Activated naive CD4-positive, alpha-beta T cell treated with anti-CD3 and anti-CD28 coated beads, Interleukin-2, amount 10 ng/mL, durations not matched to agents 7 days and 5 days (primary cell): ENCODE data around the gene NUTF2.

Source experiments
- CTCF ChIA-PET: fragments of 350-600 bp; sonication (Branson Sonifier 250); formaldehyde crosslinking; loops from one replicate; lab custom pipeline; 2021; ENCODE audit warnings: antibody characterized with exemption; lab: Charles Lee
- DNase-seq: peaks from one replicate; pipeline ENCODE4 v3.0.0-alpha.2; 2020
- H3K27ac Mint-ChIP-seq: one replicate; pipeline ENCODE4 v1.8.0; 2021; ENCODE audit warnings: mild to moderate bottlenecking, moderate library complexity, mixed read lengths
- H3K27me3 Mint-ChIP-seq: one replicate; pipeline ENCODE4 v1.8.0; 2021; ENCODE audit warnings: mild to moderate bottlenecking, mixed read lengths
- H3K36me3 Mint-ChIP-seq: one replicate; pipeline ENCODE4 v1.8.0; 2021; ENCODE audit warnings: mixed read lengths
- H3K4me1 Mint-ChIP-seq: one replicate; pipeline ENCODE4 v1.8.0; 2021; ENCODE audit warnings: mixed read lengths
- H3K4me3 Mint-ChIP-seq: one replicate; pipeline ENCODE4 v1.8.0; 2021; ENCODE audit warnings: mild to moderate bottlenecking, moderate library complexity, mixed read lengths
- H3K9me3 Mint-ChIP-seq: one replicate; pipeline ENCODE4 v1.8.0; 2021; ENCODE audit warnings: mixed read lengths

NUTF2 gene

GRCh38 chr16:67844497-67844896 lies 2.2 kb upstream of the NUTF2 start:
- Mint-ChIP-seq H3K27me3 (no peaks in the 10 kb centered on the region), H3K27ac (peak overlapping the region; percentile 99), H3K36me3 (peaks cover 21% of the 10 kb centered on the region), H3K9me3 (no peaks in the 10 kb centered on the region), H3K4me3 (peak overlapping the region; percentile 95), H3K4me1 (peaks cover 57% of the 10 kb centered on the region)
- no peak for DNase-seq
- CTCF ChIA-PET, result interaction anchor here (0.7 to 3.9 kb wide), 6 partner anchors 11 to 172 kb away, joined by 3 to 30 read pairs (median 5); no protein-coding TSS in a partner anchor

GRCh38 chr16:67845291-67846062 lies 1.3 kb upstream of the NUTF2 start:
- Mint-ChIP-seq H3K9me3 (no peaks in the 10 kb centered on the region), H3K4me3 (peak overlapping the region; percentile 95), H3K27me3 (no peaks in the 10 kb centered on the region), H3K27ac (peak overlapping the region; percentile 86), H3K36me3 (peaks cover 21% of the 10 kb centered on the region), H3K4me1 (peaks cover 62% of the 10 kb centered on the region)
- DNase-seq, result no peak
- CTCF ChIA-PET, result interaction anchor here (0.7 to 3.9 kb wide), 3 partner anchors 10 to 30 kb away, joined by 3 to 30 read pairs (median 6); no protein-coding TSS in a partner anchor

GRCh38 chr16:67846063-67846319 lies 742 bp upstream of the NUTF2 start:
- Mint-ChIP-seq H3K27me3 (no peaks in the 10 kb centered on the region), H3K9me3 (no peaks in the 10 kb centered on the region), H3K27ac (peak overlapping the region; percentile 86), H3K36me3 (peaks cover 21% of the 10 kb centered on the region), H3K4me1 (peaks cover 62% of the 10 kb centered on the region), H3K4me3 (peak overlapping the region; percentile 95)
- no peak for DNase-seq
- CTCF ChIA-PET, result interaction anchor here (0.7 to 3.9 kb wide), 2 partner anchors 28 to 30 kb away, joined by 4 to 30 read pairs; no protein-coding TSS in a partner anchor

GRCh38 chr16:67847064-67847861 lies 530 bp downstream of the NUTF2 start, which contains the start of gene CENPT:
TSS of gene CENPT (minus strand) at chr16:67847693. CDS start at chr16:67833859, 13,834 bp downstream.
- peak within 1 kb of the TSS; percentile 88 for H3K27ac Mint-ChIP-seq
- H3K4me3 Mint-ChIP-seq, result peak within 1 kb of the TSS; percentile 95
- H3K36me3 Mint-ChIP-seq, result peaks cover 21% of the 10 kb centered on the region
- CTCF ChIA-PET, result interaction anchor here (1.2 kb wide), 2 partner anchors 31 to 175 kb away, joined by 3 read pairs; no protein-coding TSS in a partner anchor
- H3K9me3 Mint-ChIP-seq, result no peaks in the 10 kb centered on the region
- no peaks in the 10 kb centered on the region for H3K27me3 Mint-ChIP-seq
- DNase-seq, result peak; percentile 76
- H3K4me1 Mint-ChIP-seq, result peaks cover 55% of the 10 kb centered on the region

- no peak for DNase-seq
- H3K27ac Mint-ChIP-seq, result no peak overlapping the region
- peak overlapping the region; percentile 92 for H3K4me3 Mint-ChIP-seq
- H3K4me1 Mint-ChIP-seq, result peaks cover 49% of the 10 kb centered on the region
- CTCF ChIA-PET, result interaction anchor here (0.5 to 1.4 kb wide), 5 partner anchors 12 to 176 kb away, joined by 3 read pairs; no protein-coding TSS in a partner anchor
- peaks cover 21% of the 10 kb centered on the region for H3K36me3 Mint-ChIP-seq
- H3K27me3 Mint-ChIP-seq, result no peaks in the 10 kb centered on the region
- no peaks in the 10 kb centered on the region for H3K9me3 Mint-ChIP-seq
These were observed 1.4 kb downstream of the NUTF2 start for GRCh38 chr16:67848118-67848517.

GRCh38 chr16:67853670-67854069 lies 6.9 kb downstream of the NUTF2 start:
- Mint-ChIP-seq H3K36me3 (peaks cover 2% of the 10 kb centered on the region), H3K27me3 (no peaks in the 10 kb centered on the region), H3K4me1 (peaks cover 19% of the 10 kb centered on the region), H3K27ac (no peak overlapping the region), H3K9me3 (no peaks in the 10 kb centered on the region), H3K4me3 (no peak overlapping the region)
- CTCF ChIA-PET, result no interaction called here
- no peak for DNase-seq

- no peak for DNase-seq
- Mint-ChIP-seq H3K36me3 (peaks cover 1% of the 10 kb centered on the region), H3K27ac (no peak overlapping the region), H3K27me3 (no peaks in the 10 kb centered on the region), H3K9me3 (no peaks in the 10 kb centered on the region), H3K4me1 (peaks cover 10% of the 10 kb centered on the region), H3K4me3 (no peak overlapping the region)
- CTCF ChIA-PET, result interaction anchor here (1.0 to 2.0 kb wide), 2 partner anchors 11 to 28 kb away, joined by 3 to 6 read pairs; no protein-coding TSS in a partner anchor
These were observed 9.1 kb downstream of the NUTF2 start for GRCh38 chr16:67855789-67856188.

GRCh38 chr16:67856927-67857546 lies 10.3 kb downstream of the NUTF2 start:
- CTCF ChIA-PET, result interaction anchor here (0.9 to 2.0 kb wide), 3 partner anchors 12 to 41 kb away, joined by 3 to 6 read pairs (median 6); partner anchors contain the start of gene NRN1L
- H3K27ac Mint-ChIP-seq, result peak overlapping the region; percentile 20

GRCh38 chr16:67857547-67858233 lies 11.0 kb downstream of the NUTF2 start:
- CTCF ChIA-PET, result interaction anchor here (0.9 to 1.2 kb wide), 2 partner anchors 26 to 42 kb away, joined by 3 to 6 read pairs; partner anchors contain the start of gene NRN1L
- Mint-ChIP-seq H3K9me3 (no peaks in the 10 kb centered on the region), H3K27ac (no peak overlapping the region), H3K4me3 (no peak overlapping the region), H3K36me3 (peaks cover 6% of the 10 kb centered on the region), H3K27me3 (no peaks in the 10 kb centered on the region), H3K4me1 (peaks cover 10% of the 10 kb centered on the region)
- no peak for DNase-seq

More at GRCh38 chr16:67856927-67857546, 10.3 kb downstream of the NUTF2 start:
- Mint-ChIP-seq H3K4me3 (no peak overlapping the region), H3K27me3 (no peaks in the 10 kb centered on the region), H3K4me1 (peaks cover 10% of the 10 kb centered on the region), H3K9me3 (no peaks in the 10 kb centered on the region), H3K36me3 (peaks cover 6% of the 10 kb centered on the region)
- no peak for DNase-seq

- H3K27ac Mint-ChIP-seq, result no peak overlapping the region
- H3K9me3 Mint-ChIP-seq, result no peaks in the 10 kb centered on the region
- CTCF ChIA-PET, result interaction anchor here (0.7 to 1.2 kb wide), 2 partner anchors 26 to 43 kb away, joined by 4 to 6 read pairs; no protein-coding TSS in a partner anchor
- no peaks in the 10 kb centered on the region for H3K27me3 Mint-ChIP-seq
- peaks cover 10% of the 10 kb centered on the region for H3K4me1 Mint-ChIP-seq
- peaks cover 6% of the 10 kb centered on the region for H3K36me3 Mint-ChIP-seq
- no peak for DNase-seq
- no peak overlapping the region for H3K4me3 Mint-ChIP-seq
These were observed 11.8 kb downstream of the NUTF2 start for GRCh38 chr16:67858500-67858899.

GRCh38 chr16:67860589-67861398 lies 14.1 kb downstream of the NUTF2 start:
- Mint-ChIP-seq H3K27me3 (no peaks in the 10 kb centered on the region), H3K27ac (peak overlapping the region; percentile 30), H3K4me3 (no peak overlapping the region), H3K36me3 (peaks cover 9% of the 10 kb centered on the region), H3K4me1 (peaks cover 7% of the 10 kb centered on the region), H3K9me3 (no peaks in the 10 kb centered on the region)
- CTCF ChIA-PET, result interaction anchor here (0.7 to 8.6 kb wide), 3 partner anchors 7 to 193 kb away, joined by 3 to 82 read pairs (median 4); partner anchors contain the start of genes C16orf86 and ENKD1
- no peak for DNase-seq

- H3K27ac Mint-ChIP-seq, result peak overlapping the region; percentile 86
- H3K4me3 Mint-ChIP-seq, result no peak overlapping the region
- no peaks in the 10 kb centered on the region for H3K9me3 Mint-ChIP-seq
- no peaks in the 10 kb centered on the region for H3K27me3 Mint-ChIP-seq
- H3K36me3 Mint-ChIP-seq, result peaks cover 9% of the 10 kb centered on the region
- no peak for DNase-seq
- CTCF ChIA-PET, result interaction anchor here (0.9 to 8.6 kb wide), 5 partner anchors 21 to 315 kb away, joined by 3 to 82 read pairs (median 4); partner anchors contain the start of genes C16orf86 and ENKD1
- peaks cover 6% of the 10 kb centered on the region for H3K4me1 Mint-ChIP-seq
These were observed 15.1 kb downstream of the NUTF2 start for GRCh38 chr16:67861877-67862276.
